Measurements from ENCODE around the gene RACK1. TPM values are rescaled to one million over a fixed set of nuclear protein-coding genes. Genes with fewer than 3 reads are reported as not detected.

The RACK1 gene
- total and polyA plus RNA-seq, 2 of the 13 experiments (the other 11 are each of a cell fraction or from before 2014, with no cell fraction given): 2,514 to 6,141 TPM

DNA sequence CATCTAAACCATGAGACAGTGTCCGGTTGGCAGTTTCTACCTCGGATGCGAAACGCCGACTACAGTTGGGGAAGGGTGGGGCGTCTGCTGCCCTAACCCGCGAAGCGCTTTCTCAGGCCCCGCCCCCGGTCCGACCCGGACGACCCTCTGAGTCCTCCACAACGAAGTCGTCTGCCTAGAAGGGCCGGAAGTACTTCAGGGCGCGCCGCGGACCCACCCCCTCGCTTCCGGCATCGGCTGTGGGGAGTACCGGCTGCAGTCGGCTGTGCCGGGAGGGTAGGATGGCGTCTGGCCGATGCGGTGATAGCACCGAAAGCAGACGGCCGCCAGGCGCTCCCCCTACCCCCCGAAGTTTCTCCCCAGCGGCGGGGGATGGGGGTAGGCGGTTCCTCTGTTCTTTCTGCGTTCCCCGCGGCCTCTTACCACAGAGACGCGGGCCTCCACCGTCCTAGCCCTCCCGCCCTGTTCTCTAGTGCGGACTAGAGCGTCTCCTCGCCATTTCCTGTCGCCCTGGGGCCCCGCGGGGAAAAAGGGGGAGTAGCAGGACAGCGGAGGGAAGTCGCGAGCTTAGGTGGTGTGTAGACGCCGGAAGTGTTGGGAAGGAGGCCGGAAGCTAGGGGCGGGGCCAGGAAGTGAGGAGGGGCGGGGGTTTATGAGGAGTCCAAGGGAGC is 20.5 kb downstream of the RACK1 start, which contains the start of gene TRIM41 (continued):
- peak; percentile 96 for TF ChIP-seq NR2C2 (CRISPR knock-in tag; IDR thresholded peaks at IDR 0.05; ENCODE audit: borderline replicate concordance)
- peak; percentile 83 for TF ChIP-seq AGO2 (optimal IDR thresholded peaks at IDR 0.05; ENCODE audit: low read depth, low read length)
- TF ChIP-seq, protein P1, sequence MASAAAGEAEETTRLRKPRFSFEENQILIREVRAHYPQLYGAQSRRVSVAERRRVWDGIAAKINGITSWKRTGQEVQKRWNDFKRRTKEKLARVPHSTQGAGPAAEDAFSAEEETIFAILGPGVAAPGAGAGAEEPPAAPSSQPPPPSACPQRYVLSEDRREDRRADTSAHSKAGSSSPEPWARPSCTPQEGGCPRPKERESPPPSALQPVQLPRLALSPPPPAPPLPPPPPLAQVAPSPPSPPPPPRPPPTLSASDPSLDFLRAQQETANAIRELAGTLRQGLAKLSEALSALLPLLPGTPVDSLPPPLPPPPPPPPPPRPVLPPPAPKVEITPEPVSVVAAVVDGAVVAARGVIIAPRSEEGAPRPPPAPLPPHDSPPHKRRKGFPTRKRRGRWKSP (CRISPR knock-in tag; IDR thresholded peaks at IDR 0.05): peak; percentile 38; the same call in 1 of the 2 replicates
- TF ChIP-seq, protein P2, sequence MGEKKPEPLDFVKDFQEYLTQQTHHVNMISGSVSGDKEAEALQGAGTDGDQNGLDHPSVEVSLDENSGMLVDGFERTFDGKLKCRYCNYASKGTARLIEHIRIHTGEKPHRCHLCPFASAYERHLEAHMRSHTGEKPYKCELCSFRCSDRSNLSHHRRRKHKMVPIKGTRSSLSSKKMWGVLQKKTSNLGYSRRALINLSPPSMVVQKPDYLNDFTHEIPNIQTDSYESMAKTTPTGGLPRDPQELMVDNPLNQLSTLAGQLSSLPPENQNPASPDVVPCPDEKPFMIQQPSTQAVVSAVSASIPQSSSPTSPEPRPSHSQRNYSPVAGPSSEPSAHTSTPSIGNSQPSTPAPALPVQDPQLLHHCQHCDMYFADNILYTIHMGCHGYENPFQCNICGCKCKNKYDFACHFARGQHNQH (CRISPR knock-in tag; IDR thresholded peaks at IDR 0.05): peak; percentile 86
- no peak for TF ChIP-seq HOXA9 (CRISPR knock-in tag; IDR thresholded peaks at IDR 0.05; ENCODE audit: borderline replicate concordance)
- peak; percentile 46; the same call in 1 of the 2 replicates for TF ChIP-seq BRD4 (CRISPR knock-in tag; IDR thresholded peaks at IDR 0.05)
- TF ChIP-seq HCFC1 (IDR thresholded peaks at IDR 0.05; ENCODE audit: low read depth, low read length): peak; percentile 61
- TF ChIP-seq MXI1 (IDR thresholded peaks at IDR 0.05; ENCODE audit: borderline replicate concordance, low read depth, low read length): peak; percentile 59; the same call in 1 of the 3 replicates
- TF ChIP-seq, protein P3, sequence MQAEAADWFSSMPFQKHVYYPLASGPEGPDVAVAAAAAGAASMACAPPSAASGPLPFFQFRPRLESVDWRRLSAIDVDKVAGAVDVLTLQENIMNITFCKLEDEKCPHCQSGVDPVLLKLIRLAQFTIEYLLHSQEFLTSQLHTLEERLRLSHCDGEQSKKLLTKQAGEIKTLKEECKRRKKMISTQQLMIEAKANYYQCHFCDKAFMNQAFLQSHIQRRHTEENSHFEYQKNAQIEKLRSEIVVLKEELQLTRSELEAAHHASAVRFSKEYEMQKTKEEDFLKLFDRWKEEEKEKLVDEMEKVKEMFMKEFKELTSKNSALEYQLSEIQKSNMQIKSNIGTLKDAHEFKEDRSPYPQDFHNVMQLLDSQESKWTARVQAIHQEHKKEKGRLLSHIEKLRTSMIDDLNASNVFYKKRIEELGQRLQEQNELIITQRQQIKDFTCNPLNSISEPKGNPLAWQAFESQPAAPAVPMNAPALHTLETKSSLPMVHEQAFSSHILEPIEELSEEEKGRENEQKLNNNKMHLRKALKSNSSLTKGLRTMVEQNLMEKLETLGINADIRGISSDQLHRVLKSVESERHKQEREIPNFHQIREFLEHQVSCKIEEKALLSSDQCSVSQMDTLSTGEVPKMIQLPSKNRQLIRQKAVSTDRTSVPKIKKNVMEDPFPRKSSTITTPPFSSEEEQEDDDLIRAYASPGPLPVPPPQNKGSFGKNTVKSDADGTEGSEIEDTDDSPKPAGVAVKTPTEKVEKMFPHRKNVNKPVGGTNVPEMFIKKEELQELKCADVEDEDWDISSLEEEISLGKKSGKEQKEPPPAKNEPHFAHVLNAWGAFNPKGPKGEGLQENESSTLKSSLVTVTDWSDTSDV (CRISPR knock-in tag; IDR thresholded peaks at IDR 0.05): peak; percentile 21; the same call in 1 of the 2 replicates
- TF ChIP-seq MIER3 (CRISPR knock-in tag; IDR thresholded peaks at IDR 0.05; ENCODE audit: borderline replicate concordance): peak; percentile 75; the same call in 1 of the 2 replicates
- TF ChIP-seq ZNF430 (CRISPR knock-in tag; IDR thresholded peaks at IDR 0.05): peak; percentile 94
- no peak for TF ChIP-seq ZNF207 (IDR thresholded peaks at IDR 0.05; ENCODE audit: borderline replicate concordance)
- no peak for TF ChIP-seq ZNF33B (CRISPR knock-in tag; IDR thresholded peaks at IDR 0.05)
- no peak for TF ChIP-seq KAT2B (IDR thresholded peaks at IDR 0.05; ENCODE audit: borderline replicate concordance, low read depth, low read length)
- TF ChIP-seq SIN3A (IDR thresholded peaks at IDR 0.05; ENCODE audit: borderline replicate concordance, low read depth, low read length): 0 out of 2 replicates have a peak, but pooled peaks have one; percentile 30
- TF ChIP-seq, protein P4, sequence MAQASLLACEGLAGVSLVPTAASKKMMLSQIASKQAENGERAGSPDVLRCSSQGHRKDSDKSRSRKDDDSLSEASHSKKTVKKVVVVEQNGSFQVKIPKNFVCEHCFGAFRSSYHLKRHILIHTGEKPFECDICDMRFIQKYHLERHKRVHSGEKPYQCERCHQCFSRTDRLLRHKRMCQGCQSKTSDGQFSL (CRISPR knock-in tag; IDR thresholded peaks at IDR 0.05): no peak; the same call in 1 of the 2 replicates
- TF ChIP-seq ZNF383 (CRISPR knock-in tag; IDR thresholded peaks at IDR 0.05; ENCODE audit: borderline replicate concordance): peak; percentile 89; the same call in 1 of the 2 replicates
- TF ChIP-seq SNAI1 (CRISPR knock-in tag; IDR thresholded peaks at IDR 0.05; ENCODE audit: borderline replicate concordance): no peak; the same call in 1 of the 2 replicates
- TF ChIP-seq TBX2 (CRISPR knock-in tag; IDR thresholded peaks at IDR 0.05; ENCODE audit: borderline replicate concordance): peak; percentile 82
- TF ChIP-seq, protein P5, sequence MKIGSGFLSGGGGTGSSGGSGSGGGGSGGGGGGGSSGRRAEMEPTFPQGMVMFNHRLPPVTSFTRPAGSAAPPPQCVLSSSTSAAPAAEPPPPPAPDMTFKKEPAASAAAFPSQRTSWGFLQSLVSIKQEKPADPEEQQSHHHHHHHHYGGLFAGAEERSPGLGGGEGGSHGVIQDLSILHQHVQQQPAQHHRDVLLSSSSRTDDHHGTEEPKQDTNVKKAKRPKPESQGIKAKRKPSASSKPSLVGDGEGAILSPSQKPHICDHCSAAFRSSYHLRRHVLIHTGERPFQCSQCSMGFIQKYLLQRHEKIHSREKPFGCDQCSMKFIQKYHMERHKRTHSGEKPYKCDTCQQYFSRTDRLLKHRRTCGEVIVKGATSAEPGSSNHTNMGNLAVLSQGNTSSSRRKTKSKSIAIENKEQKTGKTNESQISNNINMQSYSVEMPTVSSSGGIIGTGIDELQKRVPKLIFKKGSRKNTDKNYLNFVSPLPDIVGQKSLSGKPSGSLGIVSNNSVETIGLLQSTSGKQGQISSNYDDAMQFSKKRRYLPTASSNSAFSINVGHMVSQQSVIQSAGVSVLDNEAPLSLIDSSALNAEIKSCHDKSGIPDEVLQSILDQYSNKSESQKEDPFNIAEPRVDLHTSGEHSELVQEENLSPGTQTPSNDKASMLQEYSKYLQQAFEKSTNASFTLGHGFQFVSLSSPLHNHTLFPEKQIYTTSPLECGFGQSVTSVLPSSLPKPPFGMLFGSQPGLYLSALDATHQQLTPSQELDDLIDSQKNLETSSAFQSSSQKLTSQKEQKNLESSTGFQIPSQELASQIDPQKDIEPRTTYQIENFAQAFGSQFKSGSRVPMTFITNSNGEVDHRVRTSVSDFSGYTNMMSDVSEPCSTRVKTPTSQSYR (CRISPR knock-in tag; IDR thresholded peaks at IDR 0.05; ENCODE audit: borderline replicate concordance): no peak
- TF ChIP-seq SIX4 (CRISPR knock-in tag; IDR thresholded peaks at IDR 0.05): peak; percentile 54; the same call in 1 of the 2 replicates

Data from HepG2 (cell line).